ENCODE data around the gene NADK2.

Gene NADK2

GRCh38 chr5:36151434-36152323 lies 90.0 kb downstream of the NADK2 start, which contains the start of the genes LMBRD2 and SKP2:
TSS of gene LMBRD2 (minus strand) at chr5:36151887. CDS start at chr5:36143349, 8,538 bp downstream.
TSS of gene SKP2 (plus strand) at chr5:36152111. CDS start at chr5:36152263, 152 bp downstream.
- Histone ChIP-seq H3K36me3 (ENCODE audit: insufficient read depth, low read length) (peaks cover 12% of the 10 kb centered on the region; the same call in 1 of the 2 replicates), H3K79me2 (ENCODE audit: control insufficient read depth, insufficient read depth, low read length, unreplicated experiment) (peaks cover 58% of the 10 kb centered on the region), H2AFZ (ENCODE audit: low read length, unreplicated experiment) (peak within 1 kb of the TSS; percentile 99), H3K4me1 (ENCODE audit: control insufficient read depth, insufficient read depth, low read length, unreplicated experiment) (peaks cover 43% of the 10 kb centered on the region), H3K4me3 (ENCODE audit: low read depth, low read length) (peak within 1 kb of the TSS; percentile 96), H3K27me3 (ENCODE audit: insufficient read depth, low read length) (no peaks in the 10 kb centered on the region), H3K27ac (ENCODE audit: low read depth, low read length) (no peak within 1 kb of the TSS)

GRCh38 chr5:36150676-36151433 lies 90.9 kb downstream of the NADK2 start:
- Histone ChIP-seq H2AFZ (ENCODE audit: low read length, unreplicated experiment) (peak overlapping the region; percentile 90), H3K4me3 (ENCODE audit: low read depth, low read length) (peak overlapping the region; percentile 96), H3K4me1 (ENCODE audit: control insufficient read depth, insufficient read depth, low read length, unreplicated experiment) (peaks cover 36% of the 10 kb centered on the region), H3K27ac (ENCODE audit: low read depth, low read length) (no peak overlapping the region), H3K27me3 (ENCODE audit: insufficient read depth, low read length) (no peaks in the 10 kb centered on the region), H3K36me3 (ENCODE audit: insufficient read depth, low read length) (peaks cover 6% of the 10 kb centered on the region; the same call in 1 of the 2 replicates), H3K79me2 (ENCODE audit: control insufficient read depth, insufficient read depth, low read length, unreplicated experiment) (peaks cover 54% of the 10 kb centered on the region)

GRCh38 chr5:36147681-36148080 lies 94.0 kb downstream of the NADK2 start:
- Histone ChIP-seq H3K27ac (ENCODE audit: low read depth, low read length) (peak overlapping the region; percentile 78), H2AFZ (ENCODE audit: low read length, unreplicated experiment) (peak overlapping the region; percentile 25), H3K27me3 (ENCODE audit: insufficient read depth, low read length) (no peaks in the 10 kb centered on the region), H3K36me3 (ENCODE audit: insufficient read depth, low read length) (no peaks in the 10 kb centered on the region), H3K4me3 (ENCODE audit: low read depth, low read length) (peak overlapping the region; percentile 59), H3K79me2 (ENCODE audit: control insufficient read depth, insufficient read depth, low read length, unreplicated experiment) (peaks cover 34% of the 10 kb centered on the region), H3K4me1 (ENCODE audit: control insufficient read depth, insufficient read depth, low read length, unreplicated experiment) (peaks cover 27% of the 10 kb centered on the region)

- Histone ChIP-seq H3K27ac (ENCODE audit: low read depth, low read length) (no peak overlapping the region), H3K4me3 (ENCODE audit: low read depth, low read length) (no peak overlapping the region), H3K36me3 (ENCODE audit: insufficient read depth, low read length) (peaks cover 4% of the 10 kb centered on the region; the same call in 1 of the 2 replicates), H3K79me2 (ENCODE audit: control insufficient read depth, insufficient read depth, low read length, unreplicated experiment) (peaks cover 26% of the 10 kb centered on the region), H3K27me3 (ENCODE audit: insufficient read depth, low read length) (no peaks in the 10 kb centered on the region), H3K4me1 (ENCODE audit: control insufficient read depth, insufficient read depth, low read length, unreplicated experiment) (peaks cover 27% of the 10 kb centered on the region), H2AFZ (ENCODE audit: low read length, unreplicated experiment) (no peak overlapping the region)
These were observed 95.3 kb downstream of the NADK2 start for GRCh38 chr5:36146390-36146789.

GRCh38 chr5:36145311-36145710 lies 96.4 kb downstream of the NADK2 start:
- H3K27me3 ChIP-seq (ENCODE audit: insufficient read depth, low read length) = no peaks in the 10 kb centered on the region
- peaks cover 22% of the 10 kb centered on the region for H3K79me2 ChIP-seq (ENCODE audit: control insufficient read depth, insufficient read depth, low read length, unreplicated experiment)
- peaks cover 23% of the 10 kb centered on the region for H3K4me1 ChIP-seq (ENCODE audit: control insufficient read depth, insufficient read depth, low read length, unreplicated experiment)

More at GRCh38 chr5:36145311-36145710, 96.4 kb downstream of the NADK2 start:
- Histone ChIP-seq H3K27ac (ENCODE audit: low read depth, low read length) (no peak overlapping the region), H3K36me3 (ENCODE audit: insufficient read depth, low read length) (peaks cover 13% of the 10 kb centered on the region), H3K4me3 (ENCODE audit: low read depth, low read length) (no peak overlapping the region), H2AFZ (ENCODE audit: low read length, unreplicated experiment) (no peak overlapping the region)

Measured in ACC112 (cell line).